ENCODE results near the gene CHD9.
"Not testable (repeated sequence)": the region's sequence is repeated elsewhere in the genome, so short reads cannot be mapped to it uniquely, and the experiment has no call there.

The CHD9 gene, protein sequence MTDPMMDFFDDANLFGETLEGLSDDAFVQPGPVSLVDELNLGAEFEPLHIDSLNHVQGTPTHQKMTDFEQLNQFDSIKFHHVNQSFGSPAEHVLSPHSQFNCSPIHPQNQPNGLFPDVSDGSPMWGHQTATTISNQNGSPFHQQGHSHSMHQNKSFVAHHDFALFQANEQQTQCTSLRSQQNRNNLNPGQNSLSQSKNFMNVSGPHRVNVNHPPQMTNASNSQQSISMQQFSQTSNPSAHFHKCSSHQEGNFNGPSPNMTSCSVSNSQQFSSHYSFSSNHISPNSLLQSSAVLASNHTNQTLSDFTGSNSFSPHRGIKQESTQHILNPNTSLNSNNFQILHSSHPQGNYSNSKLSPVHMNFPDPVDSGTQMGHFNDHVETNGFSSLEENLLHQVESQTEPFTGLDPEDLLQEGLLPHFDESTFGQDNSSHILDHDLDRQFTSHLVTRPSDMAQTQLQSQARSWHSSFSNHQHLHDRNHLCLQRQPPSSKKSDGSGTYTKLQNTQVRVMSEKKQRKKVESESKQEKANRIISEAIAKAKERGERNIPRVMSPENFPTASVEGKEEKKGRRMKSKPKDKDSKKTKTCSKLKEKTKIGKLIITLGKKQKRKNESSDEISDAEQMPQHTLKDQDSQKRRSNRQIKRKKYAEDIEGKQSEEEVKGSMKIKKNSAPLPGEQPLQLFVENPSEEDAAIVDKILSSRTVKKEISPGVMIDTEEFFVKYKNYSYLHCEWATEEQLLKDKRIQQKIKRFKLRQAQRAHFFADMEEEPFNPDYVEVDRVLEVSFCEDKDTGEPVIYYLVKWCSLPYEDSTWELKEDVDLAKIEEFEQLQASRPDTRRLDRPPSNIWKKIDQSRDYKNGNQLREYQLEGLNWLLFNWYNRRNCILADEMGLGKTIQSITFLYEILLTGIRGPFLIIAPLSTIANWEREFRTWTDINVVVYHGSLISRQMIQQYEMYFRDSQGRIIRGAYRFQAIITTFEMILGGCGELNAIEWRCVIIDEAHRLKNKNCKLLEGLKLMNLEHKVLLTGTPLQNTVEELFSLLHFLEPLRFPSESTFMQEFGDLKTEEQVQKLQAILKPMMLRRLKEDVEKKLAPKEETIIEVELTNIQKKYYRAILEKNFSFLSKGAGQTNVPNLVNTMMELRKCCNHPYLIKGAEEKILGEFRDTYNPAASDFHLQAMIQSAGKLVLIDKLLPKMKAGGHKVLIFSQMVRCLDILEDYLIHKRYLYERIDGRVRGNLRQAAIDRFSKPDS (N-terminal part only)

DNA sequence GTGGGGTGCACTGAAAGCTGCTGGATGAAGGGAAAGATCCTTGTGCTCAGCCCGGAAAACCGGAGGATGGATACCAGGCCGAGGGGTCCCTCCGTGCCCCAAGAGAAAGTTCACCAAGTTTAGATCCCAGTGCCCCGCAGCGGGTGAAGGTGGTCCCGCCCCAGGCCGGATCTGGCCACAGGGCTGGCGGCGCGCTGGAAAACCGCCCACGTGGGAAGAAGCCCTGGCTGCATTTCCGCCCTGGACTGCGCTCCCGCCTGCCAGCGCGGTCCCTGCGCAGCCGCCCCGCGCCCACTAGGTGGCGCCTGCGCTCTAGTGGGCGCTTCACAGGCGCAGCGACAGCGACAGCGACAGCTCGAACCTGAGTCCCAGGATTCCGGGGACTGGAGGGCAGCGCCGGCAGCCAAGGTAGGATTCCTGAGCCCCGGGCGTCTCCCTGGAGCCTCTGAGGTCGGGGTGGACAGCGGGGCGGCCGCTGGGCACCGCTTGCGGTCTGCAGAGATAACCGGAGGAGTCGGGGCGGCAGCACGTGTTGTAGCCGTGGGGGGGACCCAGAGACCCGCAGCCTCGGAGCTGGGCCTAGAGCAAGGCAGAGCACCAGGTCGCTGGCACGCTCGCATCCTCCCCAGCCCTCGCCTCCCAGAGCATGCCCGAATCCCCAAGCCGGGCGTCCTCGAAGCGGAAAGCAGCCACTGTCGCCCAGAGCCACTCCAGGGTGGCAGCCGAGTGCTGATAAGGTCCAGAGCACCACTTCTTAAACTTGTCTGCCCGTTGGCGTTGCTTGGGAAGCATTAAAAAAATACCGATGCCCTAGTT lies at the start of gene CHD9:
Gene CHD9, plus strand, starts transcription at position 322 of the 816 bp plus-strand sequence. CDS start 101,099 bp downstream, outside the sequence.
- peak; percentile 42 to 43 for DNase-seq (ENCODE audit: low read depth in 2 of 2)

DNA sequence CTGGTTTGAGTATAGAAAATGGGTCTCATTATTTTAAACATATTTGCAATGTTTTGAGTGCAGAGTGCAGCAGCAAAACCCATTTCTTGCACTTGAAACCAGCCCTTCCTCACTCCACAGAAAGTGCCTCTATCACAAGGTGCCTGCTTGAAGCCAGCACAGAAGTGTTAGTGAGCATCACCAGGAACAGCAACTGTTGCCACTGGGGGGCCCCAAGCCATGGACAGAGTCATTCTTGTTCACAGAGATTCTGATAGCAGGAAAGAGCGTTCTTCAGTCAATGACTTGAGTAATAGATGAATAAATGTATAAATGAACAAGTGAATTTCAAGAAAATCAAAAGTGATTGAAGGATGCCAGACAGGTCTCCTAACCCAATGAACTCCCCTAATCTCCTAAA lies 47.7 kb upstream of the CHD9 start:
- DNase-seq (ENCODE audit: low read depth in 2 of 2) = no peak

DNA sequence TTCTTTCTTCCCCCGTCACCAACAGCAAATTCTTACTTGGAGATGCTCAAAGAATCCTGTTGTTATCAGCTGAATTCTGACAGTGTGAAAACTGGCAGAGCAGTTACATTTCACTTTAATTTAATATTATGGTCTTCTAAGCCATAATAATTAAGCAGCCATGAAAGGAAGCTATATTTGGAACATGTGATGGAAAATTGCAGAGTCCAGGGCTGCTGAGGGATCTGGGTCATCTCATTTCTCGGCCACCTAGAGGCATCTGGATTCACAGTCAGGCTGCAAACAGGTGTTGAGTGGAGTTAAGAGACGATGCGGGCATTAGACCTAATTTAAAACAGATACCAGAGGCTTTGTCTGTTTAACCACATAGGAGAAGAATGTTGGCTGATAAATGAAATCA lies 40.5 kb upstream of the CHD9 start:
- no peak for DNase-seq (ENCODE audit: low read depth in 2 of 2)

DNA sequence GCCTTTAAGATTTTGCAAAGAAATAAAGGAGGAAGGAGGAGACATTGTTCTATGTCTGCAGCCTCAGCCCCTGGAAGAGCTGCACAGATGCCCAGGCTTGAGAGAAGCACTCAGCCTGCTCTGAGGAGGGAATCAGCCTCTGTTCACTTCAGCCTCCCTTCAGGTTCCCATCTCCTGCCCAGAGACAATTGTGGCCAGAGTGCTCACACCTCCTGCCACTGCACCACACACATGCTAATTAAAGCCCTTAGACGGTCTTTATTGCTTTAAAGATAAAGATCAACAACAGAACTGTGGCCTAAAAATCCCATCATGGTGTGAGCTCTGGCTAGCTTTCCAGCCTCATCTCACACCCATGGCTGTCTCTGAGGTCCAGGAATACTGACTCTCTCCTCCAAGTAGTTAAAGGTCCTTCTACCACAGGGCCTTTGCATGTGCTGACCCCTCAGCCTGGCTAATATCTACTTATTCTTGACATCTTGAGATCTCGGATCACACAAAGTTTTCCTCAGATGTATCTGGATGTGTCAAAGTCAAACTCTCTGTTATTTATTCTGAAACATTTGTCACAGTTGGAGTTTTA lies 35.9 kb upstream of the CHD9 start:
- no peak for DNase-seq (ENCODE audit: low read depth in 2 of 2)

DNA sequence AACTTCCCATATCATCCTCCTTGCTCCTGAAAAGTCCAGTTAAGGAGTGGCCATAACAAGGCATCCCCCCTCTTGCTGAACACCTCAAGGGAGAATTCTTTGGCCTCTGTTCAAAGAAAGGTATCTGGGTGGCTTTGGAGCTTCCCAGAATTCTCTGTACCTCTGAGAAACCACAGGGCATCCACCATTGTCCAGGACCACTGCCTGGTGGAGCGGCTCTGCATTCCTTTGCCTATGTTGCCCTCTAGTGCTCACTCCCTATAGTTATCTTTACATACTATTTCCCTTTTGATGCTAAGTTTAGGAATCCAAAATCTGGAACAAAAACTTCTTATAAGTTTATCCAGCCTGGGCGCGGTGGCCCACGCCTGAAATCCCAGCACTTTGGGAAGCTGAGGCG lies 32.4 kb upstream of the CHD9 start:
- DNase-seq (ENCODE audit: low read depth in 2 of 2) = no peak

DNA sequence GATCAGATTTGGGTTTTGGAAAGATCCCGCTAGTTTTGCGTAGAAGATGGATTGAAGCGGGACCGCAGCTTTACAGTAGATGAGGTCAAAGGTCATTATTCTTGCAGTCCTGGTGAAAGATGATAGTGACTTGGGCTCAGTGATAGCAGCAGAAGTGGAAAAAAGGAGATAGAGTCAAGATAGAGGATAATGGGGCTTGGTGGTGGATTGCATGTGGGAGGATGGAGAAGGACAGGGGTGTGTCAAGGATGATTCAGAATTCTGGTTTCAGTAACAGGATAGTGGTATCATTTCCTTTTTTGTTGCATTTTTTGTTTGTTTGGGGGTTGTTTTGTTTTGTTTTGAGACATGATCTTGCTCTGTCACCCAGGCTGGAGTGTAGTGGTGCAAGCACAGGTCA lies 30.7 kb upstream of the CHD9 start:
- no peak for DNase-seq (ENCODE audit: low read depth in 2 of 2)

DNA sequence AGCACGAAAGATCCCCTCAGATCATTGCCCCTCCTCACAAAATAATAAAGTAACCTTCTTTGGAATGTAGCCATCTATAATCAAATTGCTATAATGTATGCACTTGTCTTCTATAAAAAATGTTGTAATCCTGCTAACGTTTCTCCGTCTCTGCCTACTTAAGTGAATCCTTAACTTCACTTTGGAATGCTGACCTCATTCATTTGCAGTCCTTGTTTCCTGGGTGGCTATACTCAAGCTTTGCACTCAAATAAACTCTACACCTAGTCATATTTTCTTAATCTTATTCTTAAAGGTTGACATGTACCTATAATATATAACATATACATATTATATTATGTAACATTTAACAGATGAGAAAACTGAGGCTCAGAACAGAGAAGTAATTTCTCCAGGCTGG lies 24.8 kb upstream of the CHD9 start:
- DNase-seq (ENCODE audit: low read depth in 2 of 2) = no peak

DNA sequence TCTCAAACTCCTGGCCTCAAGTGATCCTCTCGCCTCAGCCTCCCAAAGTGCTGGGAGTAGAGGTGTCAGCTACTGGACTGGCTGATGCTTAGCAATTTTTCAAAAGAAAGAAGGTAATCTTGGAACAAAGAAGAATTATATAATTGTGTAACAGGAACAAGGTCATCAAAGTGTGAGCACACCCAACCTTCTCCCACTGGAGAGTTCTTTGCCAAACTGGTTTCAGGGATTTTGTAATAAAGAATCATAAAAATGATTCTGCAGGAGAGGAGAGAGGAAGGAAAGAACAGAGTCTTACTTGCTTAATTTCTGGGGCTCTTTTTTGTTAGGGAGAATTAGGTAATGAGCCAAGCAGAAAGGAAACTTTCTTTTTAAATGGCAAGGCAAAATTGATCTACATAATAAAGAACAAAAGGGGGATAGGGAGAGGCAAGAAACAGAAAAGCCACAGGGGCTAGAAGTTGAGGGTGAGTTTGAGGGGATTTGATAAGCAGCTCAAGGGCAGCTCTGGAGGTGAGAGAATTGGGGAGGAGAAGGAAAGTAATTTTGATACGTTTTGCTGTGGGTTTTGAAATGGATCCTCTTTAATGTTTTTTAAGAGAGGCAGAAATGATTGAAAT lies 23.4 kb upstream of the CHD9 start:
- DNase-seq (ENCODE audit: low read depth in 2 of 2) = no peak

DNA sequence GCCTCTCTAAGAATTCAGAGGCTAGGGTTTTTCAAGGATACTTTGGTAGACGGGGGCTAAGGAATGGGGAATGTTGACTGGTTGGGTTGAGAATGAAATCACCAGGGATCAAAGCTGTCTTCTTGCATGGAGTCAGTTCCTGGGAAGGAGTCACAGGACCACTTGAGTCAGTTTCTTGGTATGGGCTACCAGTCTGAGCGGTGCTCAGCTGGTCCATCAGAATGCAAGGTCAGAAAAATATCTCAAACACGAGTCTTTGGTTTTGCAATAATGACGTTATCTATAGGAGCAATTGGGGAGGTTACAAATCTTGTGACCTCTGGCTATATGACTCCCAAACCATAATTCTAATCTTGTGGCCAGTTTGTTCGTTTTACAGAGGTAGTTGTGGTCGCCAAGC lies 20.5 kb upstream of the CHD9 start:
- DNase-seq (ENCODE audit: low read depth in 2 of 2) = no peak

DNA sequence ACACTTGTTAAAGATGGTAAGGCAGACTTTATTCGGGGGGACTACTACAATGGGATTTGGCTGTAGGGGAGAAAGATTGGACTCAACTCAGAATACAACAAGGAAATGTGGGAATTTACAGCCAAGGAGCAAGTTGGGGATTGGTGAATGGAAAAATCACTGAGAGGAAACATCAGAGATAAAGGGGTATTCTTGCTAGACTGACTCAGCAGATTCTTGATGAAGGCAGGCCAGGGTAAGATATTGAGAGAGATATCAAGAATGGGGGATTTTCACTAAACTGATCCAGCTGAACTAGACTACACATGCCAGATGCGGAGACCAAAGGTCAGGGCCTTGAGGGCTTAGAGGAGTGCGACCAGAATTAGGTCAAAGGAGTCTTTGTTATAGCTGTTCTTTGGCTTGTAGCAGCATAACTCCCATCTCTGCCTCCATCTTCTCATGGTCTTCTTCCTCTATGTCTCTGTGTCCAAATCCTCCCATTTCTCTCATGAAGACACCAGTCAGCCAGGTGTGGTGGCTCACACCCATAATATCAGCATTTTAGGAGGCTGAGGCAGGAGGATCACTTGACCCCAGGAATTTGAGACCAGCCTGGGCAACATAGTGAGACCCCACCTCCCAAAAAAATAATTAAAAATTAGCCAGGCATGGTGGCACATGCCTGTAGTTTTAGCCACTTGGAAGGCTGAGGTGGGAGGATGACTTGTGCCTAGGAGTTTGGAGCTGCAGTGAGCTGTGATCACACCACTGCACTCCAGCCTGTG lies 19.4 kb upstream of the CHD9 start:
- no peak for DNase-seq (ENCODE audit: low read depth in 2 of 2)

DNA sequence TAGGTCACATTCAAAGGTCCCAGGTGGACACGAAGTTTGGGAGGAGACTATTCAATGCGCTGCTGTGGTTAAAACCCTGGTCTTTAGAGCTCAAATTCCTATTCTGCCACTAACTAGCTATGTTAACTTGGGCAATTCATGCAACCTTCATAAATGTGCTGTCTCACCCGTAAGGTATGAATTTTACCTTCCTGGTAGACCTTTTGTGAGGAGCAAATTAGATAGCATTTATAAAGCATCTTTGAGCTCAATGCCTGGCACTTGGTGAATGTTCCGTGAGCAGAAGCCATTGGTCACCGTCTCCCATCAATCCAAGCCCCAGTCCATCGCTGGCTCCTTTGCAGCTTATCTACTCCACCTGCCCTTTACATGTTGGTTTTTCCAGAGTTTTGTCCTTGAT lies 18.7 kb upstream of the CHD9 start:
- no peak for DNase-seq (ENCODE audit: low read depth in 2 of 2)

DNA sequence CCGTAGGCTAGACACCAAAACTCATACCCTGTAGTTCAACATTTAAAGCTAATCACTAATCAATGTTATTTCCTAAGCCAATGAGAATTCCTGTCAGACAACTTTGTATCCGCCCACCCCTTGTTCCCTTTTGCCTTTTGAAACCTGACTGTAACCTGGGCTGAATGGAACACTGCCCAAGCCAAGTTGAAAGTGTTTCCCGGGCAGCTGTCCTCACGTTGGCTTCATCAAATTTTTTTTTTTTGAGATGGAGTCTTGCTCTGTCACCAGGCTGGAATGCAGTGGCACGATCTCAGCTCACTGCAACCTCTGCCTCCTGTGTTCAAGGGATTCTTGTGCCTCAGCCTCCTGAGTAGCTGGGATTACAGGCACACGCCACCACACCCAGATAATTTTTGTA lies 18.1 kb upstream of the CHD9 start:
- DNase-seq (ENCODE audit: low read depth in 2 of 2) = not testable (repeated sequence)

DNA sequence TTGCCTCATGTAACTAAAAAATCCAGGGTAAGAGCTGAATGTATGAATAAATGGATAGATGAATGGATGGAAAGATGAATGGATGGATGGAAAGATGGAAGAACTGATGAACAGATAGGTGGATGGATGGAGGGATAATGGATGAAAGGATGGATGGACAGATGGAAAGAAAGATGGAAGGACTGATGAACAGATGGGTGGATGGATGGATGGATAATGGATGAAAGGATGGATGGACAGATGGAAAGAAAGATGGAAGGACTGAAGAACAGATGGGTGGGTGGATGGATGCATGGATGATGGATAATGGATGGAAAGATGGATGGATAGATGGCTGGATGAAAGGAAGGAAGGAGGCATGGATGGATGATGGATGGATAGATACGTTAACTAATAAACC lies 14.0 kb upstream of the CHD9 start:
- DNase-seq (ENCODE audit: low read depth in 2 of 2) = no peak

DNA sequence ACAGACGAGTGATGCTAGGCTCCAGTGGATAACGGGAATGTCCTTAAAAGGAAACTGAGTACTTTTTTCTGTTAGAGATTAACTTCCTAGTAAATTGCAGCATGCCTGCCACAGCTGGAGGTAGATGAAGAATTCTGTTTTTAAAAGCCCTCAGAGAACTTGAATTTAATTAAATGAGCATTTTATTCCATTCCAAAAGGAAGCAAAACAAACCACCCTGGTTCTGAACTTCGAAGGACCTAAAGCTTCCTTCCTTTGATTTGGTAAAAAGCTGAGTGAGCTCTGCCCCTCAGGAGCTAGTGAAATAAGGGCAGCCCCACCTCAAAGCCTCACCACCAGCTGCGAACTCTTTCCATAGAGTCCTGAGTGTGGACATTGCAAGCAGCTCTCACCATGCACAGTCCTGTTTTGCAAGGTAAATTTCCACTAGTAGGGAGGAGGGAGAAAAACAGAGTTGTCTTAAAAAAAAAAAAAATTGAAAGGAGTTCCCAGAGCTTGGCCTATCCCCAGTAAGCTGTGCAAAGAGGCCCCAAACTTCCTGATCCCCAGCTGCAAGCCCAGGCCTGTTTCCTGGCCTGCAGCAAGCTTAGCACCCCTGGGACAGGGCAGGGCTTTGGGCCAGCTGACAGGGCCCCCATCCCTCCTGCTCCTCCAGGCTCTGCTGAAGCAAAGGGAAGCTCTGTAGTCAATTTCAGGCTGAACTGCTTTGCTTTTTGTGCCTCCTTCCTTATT lies 13.3 kb upstream of the CHD9 start:
- no peak for DNase-seq (ENCODE audit: low read depth in 2 of 2)

DNA sequence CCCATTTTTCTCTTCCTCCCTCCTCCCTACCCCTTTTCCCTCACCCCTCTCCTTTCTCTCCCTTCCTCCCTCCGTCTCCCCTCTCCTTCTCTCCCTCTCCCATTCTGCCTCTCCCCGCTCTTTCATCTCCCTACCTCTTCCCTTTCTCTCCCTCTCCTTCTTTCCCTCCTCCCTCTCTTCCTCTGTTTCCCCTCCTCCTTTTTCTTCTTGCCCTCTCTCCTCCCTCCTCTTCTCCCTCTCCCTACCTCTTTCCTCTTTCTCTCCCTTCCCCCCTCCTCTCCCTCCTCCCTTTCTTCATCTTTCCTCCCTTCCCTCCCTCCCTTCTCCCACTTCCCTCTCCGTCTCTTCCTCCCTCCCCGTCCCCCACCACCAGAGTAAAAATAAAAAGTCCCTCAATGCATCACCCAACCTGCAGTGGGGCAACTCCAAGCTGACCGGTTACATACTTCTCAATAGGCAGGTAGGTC lies 12.5 kb upstream of the CHD9 start:
- DNase-seq (ENCODE audit: low read depth in 2 of 2) = no peak

DNA sequence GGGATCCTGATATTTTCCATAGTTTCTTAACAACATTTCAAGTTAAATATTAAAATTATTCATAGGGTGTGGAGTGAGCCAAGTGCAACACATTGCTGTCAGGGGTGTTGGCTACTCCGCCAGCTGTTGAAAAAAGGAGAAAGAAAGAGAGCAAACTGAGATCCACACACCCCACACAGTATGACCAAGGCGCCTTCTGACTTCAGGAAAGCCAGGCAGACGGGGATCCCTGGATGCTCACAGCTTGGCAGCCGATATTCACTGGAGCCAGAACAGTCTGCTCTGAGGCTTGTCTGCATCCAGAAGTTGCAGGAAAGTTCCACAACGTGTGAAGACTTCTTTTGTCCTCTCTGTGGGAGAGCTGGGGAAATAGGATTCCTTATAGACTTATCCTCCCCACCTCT lies 11.4 kb upstream of the CHD9 start:
- DNase-seq (ENCODE audit: low read depth in 2 of 2) = no peak

DNA sequence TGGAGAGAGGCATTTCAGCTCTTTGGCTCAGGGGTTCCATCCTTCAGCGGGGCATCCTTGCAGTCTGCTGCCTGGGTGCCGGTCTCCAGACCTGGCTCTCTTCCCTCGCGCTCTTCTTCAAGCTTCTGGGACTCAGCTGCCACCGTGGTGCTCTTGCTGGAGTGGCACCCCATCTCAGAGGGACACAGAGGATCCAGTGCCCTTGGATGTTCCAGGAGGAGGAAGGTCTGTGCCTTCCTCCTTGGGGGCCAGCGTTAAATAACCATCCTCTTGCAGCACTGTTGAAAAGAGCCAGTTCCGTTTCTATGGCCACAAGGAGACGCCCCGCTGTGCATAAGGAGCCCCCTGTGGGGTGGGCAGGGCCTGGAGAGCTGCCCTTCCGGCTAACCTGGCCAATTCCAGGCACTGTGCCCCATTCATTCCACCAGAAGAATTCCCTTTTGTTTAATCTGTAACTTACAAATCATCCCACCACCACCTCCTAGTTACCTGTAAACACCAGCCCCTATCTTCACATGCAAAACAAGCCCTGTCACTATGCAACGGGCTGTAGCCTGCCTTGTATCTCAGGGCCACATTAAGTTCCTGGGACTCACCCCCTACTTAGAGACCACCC lies 10.7 kb upstream of the CHD9 start:
- no peak for DNase-seq (ENCODE audit: low read depth in 2 of 2)
